IMR-90 (cell line): ENCODE measurements around the gene PILRA. TPM values are rescaled to one million over a fixed set of nuclear protein-coding genes. Genes with fewer than 3 reads are reported as not detected.

Experiments used
- ATAC-seq: fragments of 200-7000 bp; cut with Tn5 transposase; 2 replicates; pipeline ENCODE4 v1.9.1; 2020; ENCODE audit warnings: low read depth, mild to moderate bottlenecking, moderate library complexity
- BruUV-seq: library from RNA; stranded (reverse); fragments of 400-500 nt; replicated peaks from 2 replicates; lab custom pipeline; 2021; lab: Mats Ljungman, UMichigan
- CTCF ChIA-PET: fragments of 300-600 bp; formaldehyde crosslinking; extraction: SDS; loops from one replicate; lab custom pipeline; 2021; ENCODE audit warnings: antibody characterized with exemption; lab: Yijun Ruan, JAX
- POLR2A ChIA-PET: fragments of 300-600 bp; sonication (Branson Sonifier 250); formaldehyde crosslinking; loops from one replicate; lab custom pipeline; 2022; ENCODE audit warnings: antibody characterized with exemption; ENCODE audit not compliant: unreplicated experiment; lab: Charles Lee
- DNase-seq: peaks from one replicate; pipeline ENCODE4 v3.0.0; 2013
- H2AFZ ChIP-seq: replicated peaks from 2 replicates; pipeline ENCODE3; 2013; ENCODE audit warnings: low read length, mild to moderate bottlenecking; ENCODE audit not compliant: poor library complexity
- H2AK5ac ChIP-seq: 2 replicates; pipeline ENCODE4 v1.6.1; 2013; ENCODE audit warnings: low read depth, low read length, inconsistent platforms
- H2AK9ac ChIP-seq: replicated peaks from 2 replicates; pipeline ENCODE3; 2013; ENCODE audit warnings: mild to moderate bottlenecking, low read depth, low read length, moderate library complexity; ENCODE audit not compliant: poor library complexity
- H2BK120ac ChIP-seq: 2 replicates; pipeline ENCODE4 v1.6.1; 2013; ENCODE audit warnings: low read depth, low read length, inconsistent platforms
- H2BK15ac ChIP-seq: 3 replicates; pipeline ENCODE4 v1.6.1; 2013; ENCODE audit warnings: low read depth, low read length, inconsistent platforms
- H2BK20ac ChIP-seq: 2 replicates; pipeline ENCODE4 v1.6.1; 2013; ENCODE audit warnings: low read depth, mild to moderate bottlenecking, inconsistent platforms, low read length, moderate library complexity
- H2BK5ac ChIP-seq: 2 replicates; pipeline ENCODE4 v1.6.1; 2013; ENCODE audit warnings: mild to moderate bottlenecking, low read depth, low read length, inconsistent platforms; ENCODE audit not compliant: poor library complexity, severe bottlenecking
- H3K14ac ChIP-seq: replicated peaks from 2 replicates; pipeline ENCODE4 v1.6.1; 2013; ENCODE audit warnings: low read depth, low read length, inconsistent platforms
- H3K18ac ChIP-seq: 2 replicates; pipeline ENCODE4 v1.6.1; 2013; ENCODE audit warnings: low read depth, low read length, control low read depth
- H3K23ac ChIP-seq: 2 replicates; pipeline ENCODE4 v1.6.1; 2013; ENCODE audit warnings: low read depth, low read length, inconsistent platforms
- H3K27ac ChIP-seq: 2 replicates; pipeline ENCODE4 v1.5.1; 2013; ENCODE audit warnings: mild to moderate bottlenecking, control low read depth, low read length; ENCODE audit not compliant: insufficient read depth
- H3K27me3 ChIP-seq: 2 replicates; pipeline ENCODE4 v1.6.1; 2013; ENCODE audit warnings: low read length; ENCODE audit not compliant: control insufficient read depth, insufficient read depth
- H3K36me3 ChIP-seq: 2 replicates; pipeline ENCODE4 v1.6.1; 2013; ENCODE audit warnings: low read length, mixed read lengths; ENCODE audit not compliant: control insufficient read depth, insufficient read depth
- H3K4ac ChIP-seq: 2 replicates; pipeline ENCODE4 v1.6.1; 2013; ENCODE audit warnings: low read depth, low read length, inconsistent platforms
- H3K4me1 ChIP-seq: 2 replicates; pipeline ENCODE4 v1.6.1; 2013; ENCODE audit warnings: low read length, mixed read lengths; ENCODE audit not compliant: control insufficient read depth, insufficient read depth
- H3K4me2 ChIP-seq: 2 replicates; pipeline ENCODE4 v1.6.1; 2013; ENCODE audit warnings: low read depth, mild to moderate bottlenecking, control low read depth, low read length, moderate library complexity
- H3K4me3 ChIP-seq: 2 replicates; pipeline ENCODE4 v1.5.1; 2013; ENCODE audit warnings: low read depth, mild to moderate bottlenecking, control low read depth, low read length, moderate library complexity; ENCODE audit not compliant: insufficient read depth
- H3K56ac ChIP-seq: 2 replicates; pipeline ENCODE4 v1.6.1; 2013; ENCODE audit warnings: low read length, inconsistent platforms; ENCODE audit not compliant: insufficient read depth; ENCODE audit errors: extremely low read depth
- H3K79me1 ChIP-seq, 2 experiments: 2 replicates each; pipeline ENCODE4 v1.6.1; 2013; ENCODE audit warnings: low read length in 2 of 2, inconsistent platforms in 1 of 2, low read depth in 1 of 2
- H3K9ac ChIP-seq: 2 replicates; pipeline ENCODE4 v1.6.1; 2013; ENCODE audit warnings: low read depth, low read length, control low read depth
- H3K9me1 ChIP-seq: 2 replicates; pipeline ENCODE4 v1.6.1; 2013; ENCODE audit warnings: low read length, inconsistent platforms; ENCODE audit not compliant: insufficient read depth
- H3K9me3 ChIP-seq: 2 replicates; pipeline ENCODE4 v1.6.1; 2013; ENCODE audit warnings: low read length; ENCODE audit not compliant: control insufficient read depth, insufficient read depth
- H4K20me1 ChIP-seq: 2 replicates; pipeline ENCODE4 v1.6.1; 2013; ENCODE audit warnings: low read length, inconsistent platforms; ENCODE audit not compliant: insufficient read depth
- H4K5ac ChIP-seq: 2 replicates; pipeline ENCODE4 v1.6.1; 2013; ENCODE audit warnings: mild to moderate bottlenecking, low read depth, low read length, control low read depth
- H4K8ac ChIP-seq, 2 experiments: 2 replicates each; pipeline ENCODE4 v1.6.1; 2013; ENCODE audit warnings: low read depth in 2 of 2, low read length in 2 of 2, control low read depth in 1 of 2, inconsistent platforms in 1 of 2
- H4K91ac ChIP-seq: 2 replicates; pipeline ENCODE4 v1.6.1; 2013; ENCODE audit warnings: low read depth, low read length, inconsistent platforms; ENCODE audit not compliant: insufficient read depth
- MAFK ChIP-seq: IDR thresholded peaks from 2 replicates; pipeline ENCODE4 v1.6.1; 2012; ENCODE audit warnings: low read depth, low read length, improper control_type of control experiment
- NFE2L2 ChIP-seq: fragments of 150-350 bp; IDR thresholded peaks from 2 replicates; pipeline ENCODE4 v1.6.1; 2016; ENCODE audit warnings: low read depth, mild to moderate bottlenecking, low read length
- POLR2A ChIP-seq: IDR thresholded peaks from 2 replicates; pipeline ENCODE4 v1.6.1; 2012; ENCODE audit warnings: mild to moderate bottlenecking, low read depth, low read length
- SMC3 ChIP-seq: fragments of 150-350 bp; IDR thresholded peaks from 2 replicates; pipeline ENCODE4 v1.6.1; 2016; ENCODE audit warnings: low read depth, mild to moderate bottlenecking, antibody characterized with exemption, low read length, moderate library complexity
- WGBS, 2 experiments: methylation state at CpG; one replicate each; pipeline versions ENCODE4 v1.1.5 to v1.1.7; 2013; ENCODE audit warnings: missing lambda C conversion rate in 2 of 2; ENCODE audit not compliant: insufficient read length in 1 of 2; ENCODE audit errors: extremely low coverage in 2 of 2; 5-methylcytosine and 5-hydroxymethylcytosine counted together
- dilution Hi-C: fragments of 300-500 bp; cut with HindIII; formaldehyde crosslinking; loops from one replicate; pipeline ENCODE4 v1.14.3; 2018; ENCODE audit warnings: low sequenced_read_pairs; ENCODE audit not compliant: unreplicated experiment
- in situ Hi-C: fragments of 300-500 bp; cut with MboI; formaldehyde crosslinking; loops from 3 replicates; pipeline ENCODE4 v1.14.3; 2019; ENCODE audit warnings: low sequenced_read_pairs, inconsistent platforms, mixed read lengths
- intact Hi-C: fragments of 100-400 bp; cut with micrococcal nuclease; formaldehyde crosslinking; loops from 2 replicates; pipeline ENCODE4 v1.10.0; 2022
- polyA plus RNA-seq, 3 experiments: library from polyadenylated mRNA; depleted of rRNA; stranded (reverse); fragments of >200 nt; gene quantifications; 2 replicates each; pipeline ENCODE4 v1.2.3, GENCODE V29; 2012; ENCODE audit warnings: low replicate concordance in 1 of 3
- total RNA-seq: library from RNA; depleted of rRNA; stranded (reverse); fragments of >200 nt; gene quantifications from 2 replicates; pipeline ENCODE4 v1.2.3, GENCODE V29; 2012
- TF ChIP-seq, protein P1 (sequence below): fragments of 150-350 bp; IDR thresholded peaks from 2 replicates; pipeline ENCODE4 v1.6.1; 2017; ENCODE audit warnings: mild to moderate bottlenecking, antibody characterized with exemption, low read length, low read depth

PILRA gene
- total and polyA plus RNA-seq, 2 of the 4 experiments (the other 2 are of a cell fraction) = 0.56 TPM; not detected in 1

GRCh38 chr7:100369105-100369504 is 4.2 kb upstream of the PILRA start:
- no peak for TF ChIP-seq SMC3
- TF ChIP-seq POLR2A = no peak
- no peak for TF ChIP-seq NFE2L2
- TF ChIP-seq, protein P1, sequence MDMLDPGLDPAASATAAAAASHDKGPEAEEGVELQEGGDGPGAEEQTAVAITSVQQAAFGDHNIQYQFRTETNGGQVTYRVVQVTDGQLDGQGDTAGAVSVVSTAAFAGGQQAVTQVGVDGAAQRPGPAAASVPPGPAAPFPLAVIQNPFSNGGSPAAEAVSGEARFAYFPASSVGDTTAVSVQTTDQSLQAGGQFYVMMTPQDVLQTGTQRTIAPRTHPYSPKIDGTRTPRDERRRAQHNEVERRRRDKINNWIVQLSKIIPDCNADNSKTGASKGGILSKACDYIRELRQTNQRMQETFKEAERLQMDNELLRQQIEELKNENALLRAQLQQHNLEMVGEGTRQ = no peak
- no peak for TF ChIP-seq MAFK
- in situ Hi-C loops = no loop called here
- DNase-seq (no peak), ATAC-seq (no peak)
- Histone ChIP-seq H2BK15ac (no peak overlapping the region), H3K36me3 (peaks cover 3% of the 10 kb centered on the region; the same call in 1 of the 2 replicates), H3K23ac (no peak overlapping the region), H3K79me1 (no peaks in the 10 kb centered on the region), H3K4me2 (no peak overlapping the region), H3K4me1 (peaks cover 8% of the 10 kb centered on the region), H3K4me3 (no peak overlapping the region), H3K9me1 (0 out of 2 replicates have a peak, but pooled peaks cover 6% of the 10 kb centered on the region), H4K5ac (no peak overlapping the region), H3K18ac (no peak overlapping the region), H3K56ac (no peak overlapping the region), H3K27me3 (no peaks in the 10 kb centered on the region), H2BK120ac (no peak overlapping the region), H2BK5ac (no peak overlapping the region), H3K14ac (no peak overlapping the region), H3K4ac (no peak overlapping the region), H2AFZ (no peak overlapping the region), H4K20me1 (no peaks in the 10 kb centered on the region), H2AK5ac (no peak overlapping the region), H2AK9ac (no peak overlapping the region), H3K27ac (no peak overlapping the region), H3K9me3 (no peaks in the 10 kb centered on the region), H3K9ac (no peak overlapping the region), H4K91ac (no peak overlapping the region), H2BK20ac (no peak overlapping the region), H4K8ac (no peak overlapping the region)
- ChIA-PET POLR2A (no interaction called here), CTCF (no interaction called here)
- BruUV-seq = no TSS peak
- intact Hi-C loops = no loop called here
- dilution Hi-C loops = no loop called here
- 60% methylated on average over 1 of the region's 6 CpGs; no CpG with 5 or more reads in 1 of the 2 experiments for WGBS, 2 experiments
